Measurements from ENCODE around the gene PTK6. TPM values are rescaled to one million over a fixed set of nuclear protein-coding genes. Genes with fewer than 3 reads are reported as not detected.

The PTK6 gene
- total and polyA plus RNA-seq, 2 of the 13 experiments (the other 11 are each of a cell fraction or from before 2014, with no cell fraction given), result 0.08 TPM; not detected in 1

DNA sequence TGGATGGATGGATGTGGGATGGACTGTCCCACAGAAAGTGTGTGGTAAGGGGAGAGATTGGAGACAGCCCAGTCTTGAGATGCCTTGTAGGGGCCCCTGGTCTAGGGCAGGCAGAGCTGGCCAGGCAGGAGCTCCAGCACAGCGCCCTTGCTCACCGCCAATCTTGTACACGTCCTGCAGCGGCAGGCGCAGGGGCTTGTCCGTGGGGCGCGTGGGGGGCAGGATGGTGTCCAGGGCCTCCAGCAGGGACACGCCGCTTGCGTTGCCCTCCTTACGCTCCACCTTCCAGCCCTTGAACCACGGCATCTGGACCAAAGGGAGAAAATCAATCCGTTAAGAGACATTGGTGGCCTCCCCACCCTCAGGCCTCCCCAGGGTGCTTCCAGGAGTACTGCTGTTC is 44.2 kb downstream of the PTK6 start (continued):
- TF ChIP-seq, protein P1, sequence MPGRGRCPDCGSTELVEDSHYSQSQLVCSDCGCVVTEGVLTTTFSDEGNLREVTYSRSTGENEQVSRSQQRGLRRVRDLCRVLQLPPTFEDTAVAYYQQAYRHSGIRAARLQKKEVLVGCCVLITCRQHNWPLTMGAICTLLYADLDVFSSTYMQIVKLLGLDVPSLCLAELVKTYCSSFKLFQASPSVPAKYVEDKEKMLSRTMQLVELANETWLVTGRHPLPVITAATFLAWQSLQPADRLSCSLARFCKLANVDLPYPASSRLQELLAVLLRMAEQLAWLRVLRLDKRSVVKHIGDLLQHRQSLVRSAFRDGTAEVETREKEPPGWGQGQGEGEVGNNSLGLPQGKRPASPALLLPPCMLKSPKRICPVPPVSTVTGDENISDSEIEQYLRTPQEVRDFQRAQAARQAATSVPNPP (CRISPR knock-in tag; IDR thresholded peaks at IDR 0.05), result no peak
- no peak for TF ChIP-seq ZKSCAN8 (CRISPR knock-in tag; IDR thresholded peaks at IDR 0.05; ENCODE audit: borderline replicate concordance)
- TF ChIP-seq ZNF557 (CRISPR knock-in tag; IDR thresholded peaks at IDR 0.05), result no peak
- TF ChIP-seq KDM3A (CRISPR knock-in tag; IDR thresholded peaks at IDR 0.05; ENCODE audit: low read depth), result no peak
- TF ChIP-seq ZNF510 (CRISPR knock-in tag; IDR thresholded peaks at IDR 0.05; ENCODE audit: low read depth), result no peak

DNA sequence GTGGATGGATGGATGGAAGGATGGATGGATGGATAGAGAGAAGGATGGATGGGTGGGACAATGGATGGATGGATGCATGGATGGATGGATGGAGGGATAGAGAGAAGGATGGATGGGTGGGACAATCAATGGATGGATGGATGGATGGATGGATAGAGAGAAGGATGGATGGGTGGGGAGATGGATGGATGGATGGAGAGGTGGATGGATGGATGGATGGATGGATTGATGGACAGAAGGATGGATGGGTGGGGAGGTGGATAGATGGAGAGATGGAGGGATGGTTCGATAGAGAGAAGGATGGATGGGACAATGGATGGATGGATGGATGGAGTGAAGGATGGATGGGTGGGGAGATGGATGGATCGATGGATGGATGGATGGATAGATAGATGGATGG is 44.7 kb downstream of the PTK6 start:
- CTCF ChIA-PET (ENCODE audit: low intra/inter-chr PET ratio, low total read pairs), result no interaction called here
- FAIRE-seq, result no peak
- intact Hi-C loops (cut with micrococcal nuclease; ENCODE audit: unreplicated experiment), result no loop called here

More for the DNA sequence above, 44.7 kb downstream of the PTK6 start:
- ATAC-seq (no peak), DNase-seq (ENCODE audit: low spot score) (no peak)
- no peaks in the 10 kb centered on the region for H3K9me3 ChIP-seq (ENCODE audit: low read length)
- no peak for TF ChIP-seq ZNF652 (CRISPR knock-in tag; IDR thresholded peaks at IDR 0.05; ENCODE audit: borderline replicate concordance, low read depth)
- TF ChIP-seq, protein P2, sequence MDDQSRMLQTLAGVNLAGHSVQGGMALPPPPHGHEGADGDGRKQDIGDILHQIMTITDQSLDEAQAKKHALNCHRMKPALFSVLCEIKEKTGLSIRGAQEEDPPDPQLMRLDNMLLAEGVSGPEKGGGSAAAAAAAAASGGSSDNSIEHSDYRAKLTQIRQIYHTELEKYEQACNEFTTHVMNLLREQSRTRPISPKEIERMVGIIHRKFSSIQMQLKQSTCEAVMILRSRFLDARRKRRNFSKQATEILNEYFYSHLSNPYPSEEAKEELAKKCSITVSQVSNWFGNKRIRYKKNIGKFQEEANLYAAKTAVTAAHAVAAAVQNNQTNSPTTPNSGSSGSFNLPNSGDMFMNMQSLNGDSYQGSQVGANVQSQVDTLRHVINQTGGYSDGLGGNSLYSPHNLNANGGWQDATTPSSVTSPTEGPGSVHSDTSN (CRISPR knock-in tag; IDR thresholded peaks at IDR 0.05; ENCODE audit: borderline replicate concordance), result no peak
- TF ChIP-seq, protein P3, sequence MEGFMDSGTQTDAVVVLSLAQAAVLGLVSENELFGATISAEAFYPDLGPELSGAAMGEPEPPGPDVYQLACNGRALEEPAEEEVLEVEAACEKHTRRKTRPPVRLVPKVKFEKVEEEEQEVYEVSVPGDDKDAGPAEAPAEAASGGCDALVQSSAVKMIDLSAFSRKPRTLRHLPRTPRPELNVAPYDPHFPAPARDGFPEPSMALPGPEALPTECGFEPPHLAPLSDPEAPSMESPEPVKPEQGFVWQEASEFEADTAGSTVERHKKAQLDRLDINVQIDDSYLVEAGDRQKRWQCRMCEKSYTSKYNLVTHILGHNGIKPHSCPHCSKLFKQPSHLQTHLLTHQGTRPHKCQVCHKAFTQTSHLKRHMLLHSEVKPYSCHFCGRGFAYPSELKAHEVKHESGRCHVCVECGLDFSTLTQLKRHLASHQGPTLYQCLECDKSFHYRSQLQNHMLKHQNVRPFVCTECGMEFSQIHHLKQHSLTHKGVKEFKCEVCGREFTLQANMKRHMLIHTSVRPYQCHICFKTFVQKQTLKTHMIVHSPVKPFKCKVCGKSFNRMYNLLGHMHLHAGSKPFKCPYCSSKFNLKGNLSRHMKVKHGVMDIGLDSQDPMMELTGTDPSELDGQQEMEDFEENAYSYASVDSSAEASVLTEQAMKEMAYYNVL (CRISPR knock-in tag; IDR thresholded peaks at IDR 0.05; ENCODE audit: borderline replicate concordance), result 0 out of 2 replicates have a peak, but pooled peaks have one; percentile 20
- no peaks in the 10 kb centered on the region for H3K79me2 ChIP-seq (ENCODE audit: insufficient read depth, low read length)
- H4K20me1 ChIP-seq (ENCODE audit: insufficient read depth, low read length), result peaks cover 6% of the 10 kb centered on the region; the same call in 1 of the 2 replicates
- H3K4me1 ChIP-seq (ENCODE audit: insufficient read depth, low read length), result peaks cover 12% of the 10 kb centered on the region; the same call in 1 of the 2 replicates
- no peaks in the 10 kb centered on the region for H3K36me3 ChIP-seq (replicated peaks in 1 of 2; ENCODE audit: control insufficient read depth in 1 of 2, insufficient read depth in 2 of 2, low read length in 2 of 2)
- 6% methylated on average over 2 of the region's 2 CpGs for whole genome bisulfite sequencing (ENCODE audit: low lambda C conversion rate)
- H3K27ac ChIP-seq (ENCODE audit: extremely low read length, insufficient read depth, low read length), result no peak overlapping the region
- in situ Hi-C loops (cut with HindIII; ENCODE audit: extremely low pct_ligation_motif_present, low pct_unique_long_range_greater_than_20kb), result no loop called here
- H3K27me3 ChIP-seq (ENCODE audit: control insufficient read depth in 1 of 2, insufficient read depth in 2 of 2, low read length in 2 of 2), result peaks cover 28 to 67% of the 10 kb centered on the region in 2 experiments
- BruUV-seq (replicated peaks), result no TSS peak
- POLR2A ChIA-PET, result no interaction called here
- no peak overlapping the region for H3K4me3 ChIP-seq (replicated peaks in 1 of 3; ENCODE audit: insufficient read depth in 1 of 3, low read depth in 2 of 3, low read length in 3 of 3)
- no peak overlapping the region for H3K9ac ChIP-seq (ENCODE audit: insufficient read depth, low read depth, low read length)
- H3K4me2 ChIP-seq (ENCODE audit: low read depth, low read length), result no peak overlapping the region
- no peak overlapping the region for H2AFZ ChIP-seq (ENCODE audit: low read length)

Measured in HepG2 (cell line).